K562 (cell line): ENCODE results near the gene NUDT14. TPM values are rescaled to one million over a fixed set of nuclear protein-coding genes. Genes with fewer than 3 reads are reported as not detected.

ENCODE experiments used
- CC2D1A ChIP-seq: fragments of 450-650 bp; IDR thresholded peaks from 2 replicates; pipeline ENCODE4 v1.6.1; 2017; ENCODE audit warnings: mild to moderate bottlenecking
- CCNT2 ChIP-seq: IDR thresholded peaks from 2 replicates; pipeline ENCODE4 v1.6.1; 2011; ENCODE audit warnings: borderline replicate concordance, low read depth, mild to moderate bottlenecking, moderate library complexity, mixed read lengths, low read length; ENCODE audit not compliant: insufficient read length; ENCODE audit errors: extremely low read depth
- ELF1 ChIP-seq: fragments of 200-800 bp; sonication (Bioruptor generic); IDR thresholded peaks from 2 replicates; pipeline ENCODE4 v1.6.1; 2016; ENCODE audit warnings: missing genetic modification characterization, missing compliant biosample characterization
- ELF4 ChIP-seq: fragments of 450-650 bp; formaldehyde crosslinking; IDR thresholded peaks from 2 replicates; pipeline ENCODE4 v1.4.0; 2022; ENCODE audit warnings: missing genetic modification characterization
- HLTF ChIP-seq: fragments of 450-650 bp; IDR thresholded peaks from 2 replicates; pipeline ENCODE4 v1.6.1; 2016
- HMBOX1 ChIP-seq: sonication (generic); IDR thresholded peaks from 2 replicates; pipeline ENCODE4 v1.6.1; 2016
- HMGN3 ChIP-seq: IDR thresholded peaks from 2 replicates; pipeline ENCODE4 v1.6.1; 2011; ENCODE audit warnings: borderline replicate concordance, low read depth, mild to moderate bottlenecking, mixed read lengths, low read length; ENCODE audit not compliant: insufficient read length; ENCODE audit errors: extremely low read depth
- HSF4 ChIP-seq: fragments of 250-450 bp; sonication (Bioruptor Pico); IDR thresholded peaks from 2 replicates; pipeline ENCODE4 v2.1.2; 2022; ENCODE audit warnings: mild to moderate bottlenecking, moderate library complexity, borderline replicate concordance
- IFI16 ChIP-seq: fragments of 250-450 bp; sonication (Bioruptor Pico); IDR thresholded peaks from 2 replicates; pipeline ENCODE4 v2.1.2; 2022; ENCODE audit warnings: mild to moderate bottlenecking, inconsistent platforms
- NR0B1 ChIP-seq: fragments of 450-650 bp; IDR thresholded peaks from one replicate; pipeline ENCODE4 v1.6.1; 2018; ENCODE audit warnings: mild to moderate bottlenecking, moderate library complexity; ENCODE audit not compliant: partially characterized antibody
- SPI1 ChIP-seq: IDR thresholded peaks from 2 replicates; pipeline ENCODE4 v1.6.1; 2011; ENCODE audit warnings: low read depth, low read length, control low read depth, borderline replicate concordance
- SRF ChIP-seq, 2 experiments: fragments of 250-450, 450-650 bp in 1 of 2; sonication (Bioruptor Pico) in 1 of 2; sonication (generic) in 1 of 2; formaldehyde crosslinking; IDR thresholded peaks; 2 replicates each; pipeline versions ENCODE4 v1.5.0 to v1.5.1; 2020 to 2022; ENCODE audit warnings: mild to moderate bottlenecking in 1 of 2, missing genetic modification reagents in 1 of 2
- SRSF9 ChIP-seq: fragments of 200-400 bp; formaldehyde crosslinking; IDR thresholded peaks from 2 replicates; pipeline ENCODE4 v1.6.1; 2017; ENCODE audit warnings: low read depth, low read length, borderline replicate concordance
- ZNF212 ChIP-seq: fragments of 450-650 bp; formaldehyde crosslinking; IDR thresholded peaks from 2 replicates; pipeline ENCODE4 v1.4.0; 2020; ENCODE audit warnings: mild to moderate bottlenecking
- ZNF551 ChIP-seq: fragments of 250-450 bp; sonication (Bioruptor Pico); IDR thresholded peaks from 2 replicates; pipeline ENCODE4 v1.5.0; 2021; ENCODE audit warnings: mild to moderate bottlenecking, moderate library complexity
- polyA plus RNA-seq, 8 experiments: library from polyadenylated mRNA; depleted of rRNA in 4 of 8; stranded (reverse) in 5 of 8; unstranded in 3 of 8; fragments of >200 nt; fragmentation: Nextera tagmentation in 2 of 8; fragmentation: Illumina TruSeq in 1 of 8; extraction: Ambion mirVana in 2 of 8; extraction: Trizol in 1 of 8; gene quantifications; 2 replicates each; pipeline versions ENCODE4 v1.2.1 to v1.2.3, GENCODE V29; 2011 to 2014; ENCODE audit warnings: inconsistent platforms in 1 of 8, missing spikeins in 1 of 8
- total RNA-seq, 7 experiments: library from RNA; depleted of rRNA in 6 of 7; stranded (reverse); fragments of >200 nt in 6 of 7; fragmentation: Illumina TruSeq in 2 of 7; extraction: Trizol in 2 of 7; gene quantifications; 2 replicates each; pipeline versions ENCODE4 v1.2.1 to v1.2.3, GENCODE V29; 2011 to 2021; ENCODE audit warnings: low replicate concordance in 1 of 7
- TF ChIP-seq, protein P1 (sequence below): fragments of 450-650 bp; formaldehyde crosslinking; IDR thresholded peaks from 2 replicates; pipeline ENCODE4 v1.4.0; 2022; ENCODE audit warnings: missing genetic modification characterization
- TF ChIP-seq, protein P2 (sequence below): fragments of 450-650 bp; IDR thresholded peaks from 2 replicates; pipeline ENCODE4 v1.7.1; 2018; ENCODE audit warnings: mild to moderate bottlenecking, low read depth; ENCODE audit not compliant: partially characterized antibody
- TF ChIP-seq, protein P3 (sequence below): fragments of 250-450 bp; sonication (Bioruptor Pico); IDR thresholded peaks from 2 replicates; pipeline ENCODE4 v1.8.0; 2022; ENCODE audit warnings: inconsistent platforms, mild to moderate bottlenecking, moderate library complexity, borderline replicate concordance

Gene NUDT14
- total and polyA plus RNA-seq, 9 of the 15 experiments (the other 6 are each of a cell fraction or from before 2014, with no cell fraction given), result 0.14 to 16.3 (median 8.2) TPM

DNA sequence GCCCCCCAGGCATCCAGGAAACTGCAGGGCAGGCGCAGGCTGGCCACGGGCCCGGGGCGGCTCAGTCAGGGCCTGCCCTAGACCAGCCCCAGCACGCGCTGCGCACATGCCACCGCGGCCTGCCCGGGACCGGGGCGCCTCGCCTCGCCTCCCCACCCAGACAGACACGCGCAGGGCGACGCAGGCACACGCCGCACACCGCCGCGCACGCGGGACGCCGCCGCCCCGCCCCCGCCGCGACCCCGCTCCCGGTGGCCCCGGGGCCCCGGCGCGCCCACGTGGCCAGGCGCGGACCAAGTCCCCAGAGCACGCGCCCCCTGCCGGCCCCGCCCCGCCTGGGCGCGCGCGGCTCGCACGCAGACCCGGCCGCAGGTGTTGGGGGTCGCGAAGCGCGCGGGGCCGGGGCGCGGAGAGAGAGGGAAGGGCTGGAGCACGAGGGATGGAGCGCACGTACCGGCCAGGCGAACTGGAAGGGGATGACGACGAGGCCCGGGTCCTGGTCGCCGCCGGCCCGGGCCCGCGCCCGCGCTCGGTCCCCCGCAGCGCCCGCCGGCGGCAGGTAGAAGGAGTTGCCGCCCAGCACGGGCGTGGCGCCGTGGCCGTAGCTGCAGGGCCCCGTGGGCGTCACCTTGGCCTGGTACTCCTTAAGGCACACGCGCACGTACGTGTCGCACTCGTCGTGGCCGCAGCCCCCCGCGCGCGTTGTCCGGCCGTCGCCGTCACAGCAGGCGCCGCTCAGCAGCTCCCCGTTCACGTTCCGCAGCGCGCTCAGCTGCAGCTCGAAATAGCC, 13.6 kb downstream of the NUDT14 start (continued):
- TF ChIP-seq ELF1 (tag) (no peak), CC2D1A (no peak), SRSF9 (no peak), NR0B1 (no peak), HLTF (no peak), HMGN3 (peak; percentile 48), CCNT2 (peak; percentile 40), SPI1 (no peak), ZNF551 (CRISPR knock-in tag) (no peak), ELF4 (CRISPR knock-in tag) (no peak), ZNF212 (no peak), IFI16 (CRISPR knock-in tag) (no peak), HMBOX1 (no peak), HSF4 (CRISPR knock-in tag) (no peak), SRF (CRISPR knock-in tag; IDR thresholded peaks at IDR 0.05) (no peak)
- TF ChIP-seq, protein P1, sequence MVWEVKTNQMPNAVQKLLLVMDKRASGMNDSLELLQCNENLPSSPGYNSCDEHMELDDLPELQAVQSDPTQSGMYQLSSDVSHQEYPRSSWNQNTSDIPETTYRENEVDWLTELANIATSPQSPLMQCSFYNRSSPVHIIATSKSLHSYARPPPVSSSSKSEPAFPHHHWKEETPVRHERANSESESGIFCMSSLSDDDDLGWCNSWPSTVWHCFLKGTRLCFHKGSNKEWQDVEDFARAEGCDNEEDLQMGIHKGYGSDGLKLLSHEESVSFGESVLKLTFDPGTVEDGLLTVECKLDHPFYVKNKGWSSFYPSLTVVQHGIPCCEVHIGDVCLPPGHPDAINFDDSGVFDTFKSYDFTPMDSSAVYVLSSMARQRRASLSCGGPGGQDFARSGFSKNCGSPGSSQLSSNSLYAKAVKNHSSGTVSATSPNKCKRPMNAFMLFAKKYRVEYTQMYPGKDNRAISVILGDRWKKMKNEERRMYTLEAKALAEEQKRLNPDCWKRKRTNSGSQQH, result no peak
- TF ChIP-seq, protein P2, sequence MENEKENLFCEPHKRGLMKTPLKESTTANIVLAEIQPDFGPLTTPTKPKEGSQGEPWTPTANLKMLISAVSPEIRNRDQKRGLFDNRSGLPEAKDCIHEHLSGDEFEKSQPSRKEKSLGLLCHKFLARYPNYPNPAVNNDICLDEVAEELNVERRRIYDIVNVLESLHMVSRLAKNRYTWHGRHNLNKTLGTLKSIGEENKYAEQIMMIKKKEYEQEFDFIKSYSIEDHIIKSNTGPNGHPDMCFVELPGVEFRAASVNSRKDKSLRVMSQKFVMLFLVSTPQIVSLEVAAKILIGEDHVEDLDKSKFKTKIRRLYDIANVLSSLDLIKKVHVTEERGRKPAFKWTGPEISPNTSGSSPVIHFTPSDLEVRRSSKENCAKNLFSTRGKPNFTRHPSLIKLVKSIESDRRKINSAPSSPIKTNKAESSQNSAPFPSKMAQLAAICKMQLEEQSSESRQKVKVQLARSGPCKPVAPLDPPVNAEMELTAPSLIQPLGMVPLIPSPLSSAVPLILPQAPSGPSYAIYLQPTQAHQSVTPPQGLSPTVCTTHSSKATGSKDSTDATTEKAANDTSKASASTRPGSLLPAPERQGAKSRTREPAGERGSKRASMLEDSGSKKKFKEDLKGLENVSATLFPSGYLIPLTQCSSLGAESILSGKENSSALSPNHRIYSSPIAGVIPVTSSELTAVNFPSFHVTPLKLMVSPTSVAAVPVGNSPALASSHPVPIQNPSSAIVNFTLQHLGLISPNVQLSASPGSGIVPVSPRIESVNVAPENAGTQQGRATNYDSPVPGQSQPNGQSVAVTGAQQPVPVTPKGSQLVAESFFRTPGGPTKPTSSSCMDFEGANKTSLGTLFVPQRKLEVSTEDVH, result no peak
- TF ChIP-seq, protein P3, sequence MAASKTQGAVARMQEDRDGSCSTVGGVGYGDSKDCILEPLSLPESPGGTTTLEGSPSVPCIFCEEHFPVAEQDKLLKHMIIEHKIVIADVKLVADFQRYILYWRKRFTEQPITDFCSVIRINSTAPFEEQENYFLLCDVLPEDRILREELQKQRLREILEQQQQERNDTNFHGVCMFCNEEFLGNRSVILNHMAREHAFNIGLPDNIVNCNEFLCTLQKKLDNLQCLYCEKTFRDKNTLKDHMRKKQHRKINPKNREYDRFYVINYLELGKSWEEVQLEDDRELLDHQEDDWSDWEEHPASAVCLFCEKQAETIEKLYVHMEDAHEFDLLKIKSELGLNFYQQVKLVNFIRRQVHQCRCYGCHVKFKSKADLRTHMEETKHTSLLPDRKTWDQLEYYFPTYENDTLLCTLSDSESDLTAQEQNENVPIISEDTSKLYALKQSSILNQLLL (CRISPR knock-in tag), result no peak
